Loucy (cell line): ENCODE results near the gene FLNA.
"Not testable (repeated sequence)": the region's sequence is repeated elsewhere in the genome, so short reads cannot be mapped to it uniquely, and the experiment has no call there.

ENCODE experiments used
- H2AFZ ChIP-seq: fragments of 200-600 bp; sonication (generic); 2 replicates; pipeline ENCODE4 v1.6.0; 2016; ENCODE audit warnings: antibody characterized with exemption, mild to moderate bottlenecking, low read length, moderate library complexity
- H3F3A ChIP-seq: fragments of 200-600 bp; 2 replicates; pipeline ENCODE4 v1.6.0; 2016; ENCODE audit warnings: antibody characterized with exemption, low read depth, mild to moderate bottlenecking
- H3K27me3 ChIP-seq: fragments of 200-600 bp; sonication (generic); 2 replicates; pipeline ENCODE4 v1.6.1; 2014; ENCODE audit warnings: low read length, mild to moderate bottlenecking; ENCODE audit not compliant: insufficient read depth, poor library complexity, severe bottlenecking
- H3K36me3 ChIP-seq: fragments of 200-600 bp; sonication (generic); 2 replicates; pipeline ENCODE4 v1.6.1; 2016; ENCODE audit warnings: low read length; ENCODE audit not compliant: insufficient read depth
- H3K4me1 ChIP-seq: fragments of 200-600 bp; sonication (generic); 2 replicates; pipeline ENCODE4 v1.5.1; 2014; ENCODE audit warnings: low read length, mild to moderate bottlenecking; ENCODE audit not compliant: insufficient read depth, poor library complexity, severe bottlenecking
- H3K4me2 ChIP-seq: fragments of 200-600 bp; sonication (generic); 2 replicates; pipeline ENCODE4 v1.6.0; 2014; ENCODE audit warnings: antibody characterized with exemption, low read length, low read depth, mild to moderate bottlenecking; ENCODE audit not compliant: poor library complexity, severe bottlenecking
- H3K4me3 ChIP-seq: fragments of 200-600 bp; sonication (generic); 2 replicates; pipeline ENCODE4 v1.5.1; 2014; ENCODE audit warnings: low read length, mild to moderate bottlenecking, mixed read lengths; ENCODE audit not compliant: poor library complexity, severe bottlenecking
- H3K79me2 ChIP-seq: fragments of 200-600 bp; sonication (generic); 2 replicates; pipeline ENCODE4 v1.6.1; 2014; ENCODE audit warnings: low read length; ENCODE audit not compliant: insufficient read depth
- H3K9ac ChIP-seq: fragments of 200-600 bp; sonication (generic); 2 replicates; pipeline ENCODE4 v1.6.0; 2014; ENCODE audit warnings: mild to moderate bottlenecking, low read depth, low read length, moderate library complexity; ENCODE audit not compliant: poor library complexity, severe bottlenecking
- H3K9me2 ChIP-seq: fragments of 200-600 bp; sonication (generic); replicated peaks from 2 replicates; pipeline ENCODE4 v1.6.1; 2016; ENCODE audit warnings: low read depth, low read length, mixed read lengths
- H3K9me3 ChIP-seq: fragments of 200-600 bp; sonication (generic); 2 replicates; pipeline ENCODE4 v1.6.1; 2014; ENCODE audit warnings: mild to moderate bottlenecking, antibody characterized with exemption, low read length, low read depth; ENCODE audit not compliant: insufficient read depth
- H4K20me1 ChIP-seq: fragments of 200-600 bp; sonication (generic); 2 replicates; pipeline ENCODE4 v1.6.0; 2014; ENCODE audit warnings: antibody characterized with exemption, low read length, mild to moderate bottlenecking; ENCODE audit not compliant: insufficient read depth, poor library complexity, severe bottlenecking
- CTCF ChIP-seq: fragments of 200-600 bp; sonication (generic); conservative IDR thresholded peaks from 2 replicates; pipeline ENCODE4 v1.5.1; 2014; ENCODE audit warnings: mild to moderate bottlenecking, antibody characterized with exemption, low read length
- EZH2phosphoT487 ChIP-seq: fragments of 200-600 bp; IDR thresholded peaks from 2 replicates; pipeline ENCODE4 v1.6.1; 2018; ENCODE audit warnings: antibody characterized with exemption, mild to moderate bottlenecking, moderate library complexity, borderline replicate concordance

The FLNA gene

GRCh38 chrX:154398668-154399526 lies 24.5 kb upstream of the FLNA start:
- Histone ChIP-seq H3F3A (no peaks in the 10 kb centered on the region; the same call in 1 of the 2 replicates), H3K27me3 (peaks cover 8% of the 10 kb centered on the region), H3K4me3 (peak overlapping the region; percentile 93), H3K9me2 (no peaks in the 10 kb centered on the region), H3K4me2 (peak overlapping the region; percentile 86), H3K9me3 (no peaks in the 10 kb centered on the region), H3K79me2 (peaks cover 35% of the 10 kb centered on the region), H2AFZ (no peak overlapping the region), H3K9ac (peak overlapping the region; percentile 100), H3K36me3 (peaks cover 21% of the 10 kb centered on the region; the same call in 1 of the 2 replicates), H4K20me1 (peaks cover 25% of the 10 kb centered on the region), H3K4me1 (peaks cover 13% of the 10 kb centered on the region)
- TF ChIP-seq EZH2phosphoT487, result no peak
- TF ChIP-seq CTCF, result peak; percentile 64

DNA sequence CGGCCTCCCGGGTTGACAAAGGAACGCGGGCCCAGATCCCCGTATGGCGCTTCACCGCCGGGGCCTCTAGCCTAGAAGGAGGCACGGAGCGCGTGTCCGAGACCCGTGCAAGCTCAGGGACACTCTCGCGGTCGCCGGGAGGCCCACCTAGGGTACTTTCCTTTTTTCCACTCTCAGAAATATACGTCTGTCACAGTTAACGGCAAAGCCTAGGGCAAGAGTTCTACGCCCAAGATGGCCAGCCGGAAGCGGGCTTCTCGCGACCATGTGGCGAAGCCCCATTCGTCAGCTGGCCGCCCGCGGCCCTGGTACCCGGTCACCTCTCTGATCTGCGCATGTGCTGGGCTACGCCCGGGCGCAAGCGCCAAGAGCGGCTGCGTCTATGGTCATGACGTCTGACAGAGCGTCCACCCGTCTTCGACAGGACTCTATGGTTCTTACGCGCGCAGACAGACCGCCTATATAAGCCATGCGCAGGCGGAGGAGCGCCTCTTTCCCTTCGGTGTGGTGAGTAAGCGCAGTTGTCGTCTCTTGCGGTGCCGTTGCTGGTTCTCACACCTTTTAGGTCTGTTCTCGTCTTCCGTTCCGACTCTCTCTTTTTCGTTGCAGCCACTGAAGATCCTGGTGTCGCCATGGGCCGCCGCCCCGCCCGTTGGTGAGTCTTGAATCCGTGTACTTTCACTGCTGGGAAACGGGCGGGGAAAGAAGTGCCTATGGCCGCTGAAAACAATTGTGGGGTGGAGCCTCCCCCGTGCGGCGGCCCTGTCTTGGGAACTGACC lies 23.6 kb upstream of the FLNA start, which contains the start of gene RPL10:
Gene RPL10 (plus strand): TSS at position 490 of the 780 bp plus-strand sequence. CDS start 143 bp downstream, at position 633.
- Histone ChIP-seq H3K4me2 (peak within 1 kb of the TSS; percentile 86), H4K20me1 (peaks cover 25% of the 10 kb centered on the region), H3K9me3 (no peaks in the 10 kb centered on the region), H3K9ac (peak within 1 kb of the TSS; percentile 100), H3K79me2 (peaks cover 35% of the 10 kb centered on the region), H3K4me3 (peak within 1 kb of the TSS; percentile 93), H3K9me2 (no peaks in the 10 kb centered on the region), H3K4me1 (peaks cover 13% of the 10 kb centered on the region), H3K27me3 (peaks cover 8% of the 10 kb centered on the region), H3K36me3 (peaks cover 21% of the 10 kb centered on the region; the same call in 1 of the 2 replicates), H3F3A (no peaks in the 10 kb centered on the region; the same call in 1 of the 2 replicates), H2AFZ (peak within 1 kb of the TSS; percentile 80; the same call in 1 of the 2 replicates)
- TF ChIP-seq CTCF (no peak), EZH2phosphoT487 (no peak)

DNA sequence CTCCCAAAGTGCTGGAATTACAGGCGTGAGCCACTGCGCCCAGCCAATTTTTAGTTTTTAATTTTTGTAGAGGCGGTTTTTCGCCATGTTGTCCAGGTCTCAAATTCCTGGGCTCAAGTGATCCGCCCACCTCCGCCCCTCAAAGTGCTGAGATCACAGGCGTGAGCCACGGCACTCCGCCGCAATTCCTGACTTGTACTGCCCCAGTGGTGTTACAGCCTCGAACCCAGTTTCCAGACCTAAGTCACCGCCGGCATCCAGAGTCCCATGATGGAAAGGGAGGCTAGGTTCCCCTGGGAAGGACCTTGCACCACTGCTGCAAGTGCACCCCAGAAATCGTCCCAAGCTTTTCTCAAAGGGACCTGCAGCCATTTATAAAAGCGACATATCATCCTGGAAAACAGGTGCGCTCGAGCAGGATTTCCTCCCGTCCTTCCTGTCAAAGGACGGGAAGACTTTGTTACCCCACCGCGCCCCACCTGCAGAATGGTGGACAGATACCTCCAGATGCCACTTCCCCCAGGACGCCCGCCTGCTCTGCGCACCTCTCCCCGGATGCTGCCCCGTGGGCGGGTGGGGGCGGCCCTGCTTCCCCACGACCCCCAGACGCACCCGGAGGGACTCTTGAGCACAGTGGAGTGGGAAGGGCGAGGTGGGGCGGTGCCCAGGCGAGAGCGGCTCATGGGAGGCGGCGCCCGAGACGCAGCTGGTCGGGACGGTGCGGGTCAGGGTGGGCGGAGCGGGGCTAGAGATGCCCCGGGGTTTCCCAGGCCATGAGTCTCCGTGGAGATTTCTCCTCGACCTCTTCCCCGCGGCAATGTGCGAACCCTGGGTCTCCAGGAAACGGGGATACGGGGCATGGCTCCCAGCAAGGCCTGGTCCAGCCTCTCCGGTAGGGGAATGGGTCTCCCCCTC lies 22.8 kb upstream of the FLNA start:
- Histone ChIP-seq H3K9me2 (no peaks in the 10 kb centered on the region), H3K9ac (peak overlapping the region; percentile 100), H3K9me3 (no peaks in the 10 kb centered on the region), H4K20me1 (peaks cover 25% of the 10 kb centered on the region), H3K4me2 (peak overlapping the region; percentile 78), H3K36me3 (peaks cover 21% of the 10 kb centered on the region; the same call in 1 of the 2 replicates), H3F3A (no peaks in the 10 kb centered on the region; the same call in 1 of the 2 replicates), H3K4me1 (peaks cover 13% of the 10 kb centered on the region), H3K27me3 (peaks cover 8% of the 10 kb centered on the region), H3K4me3 (peak overlapping the region; percentile 93), H3K79me2 (peaks cover 35% of the 10 kb centered on the region), H2AFZ (peak overlapping the region; percentile 80; the same call in 1 of the 2 replicates)
- TF ChIP-seq CTCF (no peak), EZH2phosphoT487 (no peak)

DNA sequence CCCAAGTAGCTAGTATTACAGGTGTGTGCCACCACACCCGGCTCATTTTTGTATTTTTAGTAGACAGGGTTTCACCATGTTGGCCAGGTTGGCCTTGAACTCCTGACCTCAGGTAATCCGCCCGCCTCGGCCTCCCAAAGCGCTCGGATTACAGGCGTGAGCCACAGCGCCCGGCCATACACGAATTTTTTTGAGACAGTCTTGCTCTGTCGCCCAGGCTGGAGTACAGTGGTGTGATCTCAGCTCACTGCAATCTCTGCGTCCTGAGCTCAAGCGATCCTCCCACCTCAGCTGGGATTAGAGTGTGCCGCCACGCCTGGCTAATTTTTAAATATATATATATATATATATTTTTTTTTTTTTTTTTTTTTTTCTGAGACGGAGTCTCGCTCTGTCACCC lies 21.9 kb upstream of the FLNA start:
- not testable (repeated sequence) for H3K9ac ChIP-seq, H3K4me2 ChIP-seq, H3F3A ChIP-seq, H3K27me3 ChIP-seq, H3K4me3 ChIP-seq, H2AFZ ChIP-seq, H3K9me2 ChIP-seq, H3K9me3 ChIP-seq
- H3K36me3 ChIP-seq, result peaks cover 21% of the 10 kb centered on the region; the same call in 1 of the 2 replicates
- H3K4me1 ChIP-seq, result peaks cover 13% of the 10 kb centered on the region
- peaks cover 25% of the 10 kb centered on the region for H4K20me1 ChIP-seq
- peaks cover 35% of the 10 kb centered on the region for H3K79me2 ChIP-seq
